ENCODE measurements around the gene CUX1. TPM values are rescaled to one million over a fixed set of nuclear protein-coding genes. Genes with fewer than 3 reads are reported as not detected.

Gene CUX1
- total RNA-seq, 4 donors from 2014 or later = 56.9 to 124 (median 93.2) TPM

DNA sequence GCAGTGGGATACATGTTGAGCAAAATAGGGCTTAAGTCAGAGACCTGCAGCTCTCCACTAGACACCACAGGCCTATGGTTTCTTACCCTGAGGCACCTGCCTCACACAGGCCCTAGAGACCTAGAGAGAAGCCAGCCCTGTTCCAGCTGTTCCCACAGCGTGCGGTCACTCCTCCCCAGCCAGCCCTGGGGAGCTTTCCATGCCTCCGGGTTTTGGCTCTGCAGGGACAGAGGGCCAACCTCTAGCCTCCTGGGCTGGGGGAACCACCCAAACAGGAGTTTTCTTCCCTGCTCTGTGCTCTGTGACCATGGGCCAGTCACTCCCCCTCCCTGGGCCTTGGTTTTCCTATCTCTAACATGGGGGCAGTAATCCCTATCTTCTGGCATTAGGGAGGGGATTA, 502.2 kb downstream of the CUX1 start:
- Histone ChIP-seq H3K36me3 (no peaks in the 10 kb centered on the region), H3K9me3 (no peaks in the 10 kb centered on the region), H3K27ac (no peak overlapping the region), H3K4me1 (no peaks in the 10 kb centered on the region), H3K27me3 (peaks cover 17% of the 10 kb centered on the region), H3K4me3 (no peak overlapping the region)
- WGBS, 2 donors (ENCODE audit: low coverage in 1 of 2) = 97% methylated on average over 3 of the region's 3 CpGs; no CpG with 5 or more reads in 1 of the 2 donors
- DNase-seq = no peak
- in situ Hi-C loops (cut with MboI; ENCODE audit: low pct_ligation_motif_present in 1 of 4, low pct_unique_long_range_greater_than_20kb in 1 of 4, low sequenced_read_pairs in 3 of 4) = no loop called here
- intact Hi-C loops (cut with DNase I; ENCODE audit: low total_unique reads) = no loop called here
- TF ChIP-seq POLR2AphosphoS5 (IDR thresholded peaks at IDR 0.05) = no peak
- TF ChIP-seq POLR2A (IDR thresholded peaks at IDR 0.05) = no peak
- no peak for TF ChIP-seq EP300 (IDR thresholded peaks at IDR 0.05; ENCODE audit: low read depth)
- TF ChIP-seq, protein P1, sequence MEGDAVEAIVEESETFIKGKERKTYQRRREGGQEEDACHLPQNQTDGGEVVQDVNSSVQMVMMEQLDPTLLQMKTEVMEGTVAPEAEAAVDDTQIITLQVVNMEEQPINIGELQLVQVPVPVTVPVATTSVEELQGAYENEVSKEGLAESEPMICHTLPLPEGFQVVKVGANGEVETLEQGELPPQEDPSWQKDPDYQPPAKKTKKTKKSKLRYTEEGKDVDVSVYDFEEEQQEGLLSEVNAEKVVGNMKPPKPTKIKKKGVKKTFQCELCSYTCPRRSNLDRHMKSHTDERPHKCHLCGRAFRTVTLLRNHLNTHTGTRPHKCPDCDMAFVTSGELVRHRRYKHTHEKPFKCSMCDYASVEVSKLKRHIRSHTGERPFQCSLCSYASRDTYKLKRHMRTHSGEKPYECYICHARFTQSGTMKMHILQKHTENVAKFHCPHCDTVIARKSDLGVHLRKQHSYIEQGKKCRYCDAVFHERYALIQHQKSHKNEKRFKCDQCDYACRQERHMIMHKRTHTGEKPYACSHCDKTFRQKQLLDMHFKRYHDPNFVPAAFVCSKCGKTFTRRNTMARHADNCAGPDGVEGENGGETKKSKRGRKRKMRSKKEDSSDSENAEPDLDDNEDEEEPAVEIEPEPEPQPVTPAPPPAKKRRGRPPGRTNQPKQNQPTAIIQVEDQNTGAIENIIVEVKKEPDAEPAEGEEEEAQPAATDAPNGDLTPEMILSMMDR (IDR thresholded peaks at IDR 0.05) = no peak

DNA sequence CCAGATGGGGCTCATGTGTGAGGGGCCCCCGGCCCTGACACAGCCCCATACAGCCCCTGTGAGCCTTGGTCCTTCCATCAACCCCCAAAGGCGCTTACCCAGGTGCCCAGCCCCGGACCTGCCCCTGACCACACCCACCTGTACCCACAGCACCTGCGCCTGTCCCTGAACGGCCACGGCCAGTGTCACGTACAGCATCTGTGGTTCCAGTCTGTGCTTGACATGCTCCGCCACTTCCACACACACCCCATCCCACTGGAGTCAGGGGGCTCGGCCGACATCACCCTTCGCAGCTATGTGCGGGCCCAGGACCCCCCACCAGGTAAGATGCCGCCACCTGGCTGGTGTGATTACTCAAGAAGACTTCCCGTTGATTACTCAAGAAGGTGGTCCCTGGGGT, 502.8 kb downstream of the CUX1 start:
- Histone ChIP-seq H3K27ac (no peak overlapping the region), H3K9me3 (no peaks in the 10 kb centered on the region), H3K36me3 (no peaks in the 10 kb centered on the region), H3K4me1 (no peaks in the 10 kb centered on the region), H3K4me3 (no peak overlapping the region), H3K27me3 (peaks cover 17% of the 10 kb centered on the region)
- 87% methylated on average over 9 of the region's 14 CpGs; no CpG with 5 or more reads in 1 of the 2 donors for WGBS, 2 donors (ENCODE audit: low coverage in 1 of 2)
- no peak for DNase-seq
- intact Hi-C loops (cut with DNase I; ENCODE audit: low total_unique reads) = no loop called here
- in situ Hi-C loops (cut with MboI; ENCODE audit: low pct_ligation_motif_present in 1 of 4, low pct_unique_long_range_greater_than_20kb in 1 of 4, low sequenced_read_pairs in 3 of 4) = no loop called here
- no peak for TF ChIP-seq EP300 (IDR thresholded peaks at IDR 0.05; ENCODE audit: low read depth)
- TF ChIP-seq POLR2AphosphoS5 (IDR thresholded peaks at IDR 0.05) = no peak
- TF ChIP-seq, protein P1 (IDR thresholded peaks at IDR 0.05) = no peak
- TF ChIP-seq POLR2A (IDR thresholded peaks at IDR 0.05) = no peak

DNA sequence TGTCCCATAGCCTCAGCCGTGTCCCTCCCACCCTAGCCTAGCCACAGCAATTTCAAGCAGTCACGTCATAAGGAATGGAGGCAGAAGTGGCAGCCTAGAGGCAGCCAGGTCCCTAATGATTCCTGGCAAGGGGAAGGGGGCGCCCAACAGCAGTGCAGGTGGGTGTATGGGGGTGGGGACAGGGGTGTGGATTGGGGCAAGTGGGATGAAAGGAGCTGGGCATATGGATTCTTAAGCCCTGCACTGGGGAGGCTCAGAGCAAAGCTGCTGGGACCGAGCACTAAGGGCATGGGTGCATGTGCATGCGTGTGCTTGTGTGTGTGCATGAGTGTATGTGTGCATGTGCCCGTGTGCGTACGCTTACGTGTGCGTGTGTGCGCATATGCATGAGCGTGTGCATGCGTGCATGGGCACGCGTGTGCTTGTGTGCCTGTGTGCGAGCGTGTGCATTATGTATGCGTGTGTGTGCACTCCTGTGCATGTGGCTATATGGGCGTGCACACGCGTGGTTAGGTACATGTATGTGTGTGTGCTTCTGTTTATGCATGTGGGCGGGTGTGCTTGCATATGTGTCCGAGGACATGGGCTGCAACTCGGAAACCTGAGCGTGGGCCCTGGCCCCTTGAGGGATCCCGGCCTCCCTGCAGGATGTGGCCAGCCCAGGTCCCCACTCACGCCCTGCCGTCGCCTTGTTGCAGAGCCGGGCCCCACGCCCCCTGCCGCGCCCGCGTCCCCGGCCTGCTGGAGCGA, 503.4 kb downstream of the CUX1 start:
- in situ Hi-C loops (cut with MboI; ENCODE audit: low pct_ligation_motif_present in 1 of 4, low pct_unique_long_range_greater_than_20kb in 1 of 4, low sequenced_read_pairs in 3 of 4) = no loop called here
- no peaks in the 10 kb centered on the region for H3K9me3 ChIP-seq
- H3K4me3 ChIP-seq = peak overlapping the region in 2 of 4 donors; percentile 6 to 12
- H3K27ac ChIP-seq = no peak overlapping the region
- no peak for DNase-seq
- H3K27me3 ChIP-seq = peaks cover 17% of the 10 kb centered on the region
- no peaks in the 10 kb centered on the region for H3K4me1 ChIP-seq
- intact Hi-C loops (cut with DNase I; ENCODE audit: low total_unique reads) = no loop called here
- no peaks in the 10 kb centered on the region for H3K36me3 ChIP-seq
- TF ChIP-seq, protein P1 (IDR thresholded peaks at IDR 0.05) = no peak
- no peak for TF ChIP-seq EP300 (IDR thresholded peaks at IDR 0.05; ENCODE audit: low read depth)
- TF ChIP-seq POLR2A (IDR thresholded peaks at IDR 0.05) = no peak
- TF ChIP-seq POLR2AphosphoS5 (IDR thresholded peaks at IDR 0.05) = no peak
- 78% methylated on average over 36 of the region's 37 CpGs; no CpG with 5 or more reads in 1 of the 2 donors for WGBS, 2 donors (ENCODE audit: low coverage in 1 of 2)

DNA sequence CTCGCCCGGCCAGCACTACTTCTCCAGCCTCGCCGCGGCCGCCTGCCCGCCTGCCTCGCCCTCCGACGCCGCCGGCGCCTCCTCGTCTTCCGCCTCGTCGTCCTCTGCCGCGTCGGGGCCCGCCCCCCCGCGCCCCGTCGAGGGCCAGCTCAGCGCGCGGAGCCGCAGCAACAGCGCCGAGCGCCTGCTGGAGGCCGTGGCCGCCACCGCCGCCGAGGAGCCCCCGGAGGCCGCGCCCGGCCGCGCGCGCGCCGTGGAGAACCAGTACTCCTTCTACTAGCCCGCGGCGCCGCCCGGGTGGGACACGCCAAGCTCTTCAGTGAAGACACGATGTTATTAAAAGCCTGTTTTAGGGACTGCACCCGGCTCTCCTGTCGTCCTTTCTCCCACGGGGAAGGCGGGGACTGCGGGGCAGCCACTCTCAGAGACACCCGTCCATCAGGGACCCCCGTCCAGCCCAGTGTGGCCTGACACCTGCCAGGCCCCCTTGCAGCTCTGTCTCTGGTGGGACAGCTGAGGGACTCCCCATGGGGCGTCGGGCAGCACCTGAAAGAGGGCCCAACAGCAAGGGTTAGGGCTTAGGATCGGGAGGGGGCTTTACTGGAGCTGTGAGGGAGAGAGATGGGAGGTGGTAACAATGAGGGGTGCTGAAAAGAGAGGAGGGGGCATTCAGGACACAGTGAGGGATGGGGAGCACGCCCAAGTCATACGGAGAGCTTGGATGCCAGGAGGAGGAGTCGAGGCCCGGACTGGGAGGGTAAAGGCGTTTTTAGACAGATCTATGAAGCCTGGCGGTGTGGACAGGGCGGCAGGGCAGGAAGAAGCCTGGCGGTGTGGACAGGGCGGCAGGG, 504.1 kb downstream of the CUX1 start:
- H3K4me3 ChIP-seq = peak overlapping the region in 2 of 4 donors; percentile 6 to 12
- WGBS, 2 donors (ENCODE audit: low coverage in 1 of 2) = 51 to 80% methylated on average over 6 to 69 of the region's 73 CpGs
- in situ Hi-C loops (cut with MboI; ENCODE audit: low pct_ligation_motif_present in 1 of 4, low pct_unique_long_range_greater_than_20kb in 1 of 4, low sequenced_read_pairs in 3 of 4) (no loop called here), intact Hi-C loops (cut with DNase I; ENCODE audit: low total_unique reads) (no loop called here)
- no peaks in the 10 kb centered on the region for H3K9me3 ChIP-seq
- H3K36me3 ChIP-seq = no peaks in the 10 kb centered on the region
- TF ChIP-seq, protein P1 (IDR thresholded peaks at IDR 0.05) = no peak
- TF ChIP-seq EP300 (IDR thresholded peaks at IDR 0.05; ENCODE audit: low read depth) (no peak), POLR2AphosphoS5 (IDR thresholded peaks at IDR 0.05) (no peak), POLR2A (IDR thresholded peaks at IDR 0.05) (no peak)
- peaks cover 19% of the 10 kb centered on the region for H3K27me3 ChIP-seq
- no peaks in the 10 kb centered on the region for H3K4me1 ChIP-seq
- peak overlapping the region in 1 of 4 donors; percentile 28 for H3K27ac ChIP-seq
- DNase-seq = peak; percentile 33
